Esophagus muscularis mucosa (tissue), 4 donors: ENCODE measurements around the gene HTR2C.

Experiments
- EP300 ChIP-seq: sonication (generic); formaldehyde crosslinking; IDR thresholded peaks from one replicate; pipeline ENCODE4 v1.6.1; 2017; ENCODE audit warnings: antibody characterized with exemption
- POLR2A ChIP-seq: fragments of 450-650 bp; IDR thresholded peaks from one replicate; pipeline ENCODE4 v1.6.1; 2017; ENCODE audit warnings: antibody characterized with exemption, moderate library complexity, mild to moderate bottlenecking, low read depth
- POLR2AphosphoS5 ChIP-seq, 2 donors: sonication (generic); formaldehyde crosslinking; IDR thresholded peaks; one replicate each; pipeline ENCODE4 v1.6.1; 2017; ENCODE audit warnings: antibody characterized with exemption in 2 of 2
- TF ChIP-seq, protein P1 (sequence below), 3 experiments: fragments of 200-600 bp in 2 of 3; fragments of 450-650 bp in 1 of 3; sonication (generic) in 2 of 3; IDR thresholded peaks; one replicate each; pipeline ENCODE4 v1.5.1; 2017 to 2019; ENCODE audit warnings: antibody characterized with exemption in 3 of 3, mild to moderate bottlenecking in 2 of 3, moderate library complexity in 1 of 3

DNA sequence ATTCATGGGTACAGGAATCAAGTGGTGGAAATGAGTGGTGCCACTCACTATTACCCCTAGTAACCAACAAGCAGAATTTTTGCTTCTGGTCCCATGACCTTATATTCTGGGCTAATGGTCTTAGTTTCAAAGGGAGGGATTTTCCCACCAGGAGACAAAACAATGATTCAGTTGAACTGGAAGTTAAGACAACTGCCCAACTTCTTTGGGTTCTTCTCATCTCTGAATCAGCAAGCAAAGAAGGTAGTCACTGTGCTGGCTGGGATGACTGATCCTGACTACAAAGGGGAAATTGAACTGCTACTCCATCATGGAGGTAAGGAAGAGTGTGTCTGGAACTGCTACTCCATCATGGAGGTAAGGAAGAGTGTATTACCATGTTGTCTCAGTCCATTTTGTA lies 346.3 kb downstream of the HTR2C start:
- TF ChIP-seq POLR2A (no peak), POLR2AphosphoS5 (IDR thresholded peaks at IDR 0.05) (no peak), EP300 (no peak)
- TF ChIP-seq, protein P1, sequence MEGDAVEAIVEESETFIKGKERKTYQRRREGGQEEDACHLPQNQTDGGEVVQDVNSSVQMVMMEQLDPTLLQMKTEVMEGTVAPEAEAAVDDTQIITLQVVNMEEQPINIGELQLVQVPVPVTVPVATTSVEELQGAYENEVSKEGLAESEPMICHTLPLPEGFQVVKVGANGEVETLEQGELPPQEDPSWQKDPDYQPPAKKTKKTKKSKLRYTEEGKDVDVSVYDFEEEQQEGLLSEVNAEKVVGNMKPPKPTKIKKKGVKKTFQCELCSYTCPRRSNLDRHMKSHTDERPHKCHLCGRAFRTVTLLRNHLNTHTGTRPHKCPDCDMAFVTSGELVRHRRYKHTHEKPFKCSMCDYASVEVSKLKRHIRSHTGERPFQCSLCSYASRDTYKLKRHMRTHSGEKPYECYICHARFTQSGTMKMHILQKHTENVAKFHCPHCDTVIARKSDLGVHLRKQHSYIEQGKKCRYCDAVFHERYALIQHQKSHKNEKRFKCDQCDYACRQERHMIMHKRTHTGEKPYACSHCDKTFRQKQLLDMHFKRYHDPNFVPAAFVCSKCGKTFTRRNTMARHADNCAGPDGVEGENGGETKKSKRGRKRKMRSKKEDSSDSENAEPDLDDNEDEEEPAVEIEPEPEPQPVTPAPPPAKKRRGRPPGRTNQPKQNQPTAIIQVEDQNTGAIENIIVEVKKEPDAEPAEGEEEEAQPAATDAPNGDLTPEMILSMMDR (IDR thresholded peaks at IDR 0.05) = no peak
